Neural progenitor cell (in vitro differentiated cells): ENCODE results near the gene NPB.

Experiments
- CTCF ChIP-seq: fragments of 200-600 bp; sonication (generic); IDR thresholded peaks from 2 replicates; pipeline ENCODE4 v1.5.1; 2017; ENCODE audit warnings: antibody characterized with exemption, mild to moderate bottlenecking
- EZH2 ChIP-seq: fragments of 200-600 bp; sonication (generic); IDR thresholded peaks from 2 replicates; pipeline ENCODE4 v1.6.1; 2017; ENCODE audit warnings: antibody characterized with exemption, mild to moderate bottlenecking, moderate library complexity

GRCh38 chr17:81906476-81907218 lies 4.6 kb downstream of the NPB start:
- TF ChIP-seq CTCF, result peak; percentile 26
- TF ChIP-seq EZH2, result no peak
